ENCODE measurements around the gene ZNF773. TPM values are rescaled to one million over a fixed set of nuclear protein-coding genes. Genes with fewer than 3 reads are reported as not detected.
"Not testable (repeated sequence)": the region's sequence is repeated elsewhere in the genome, so short reads cannot be mapped to it uniquely, and the experiment has no call there.

Gene ZNF773
- 10 to 100 TPM in 1 of 4 donors, 1 to 10 TPM in 3; 1.9 to 14.5 (median 5.8) TPM for total RNA-seq

- peaks cover 0 to 51% (median 34%) of the 10 kb centered on the region in 3 donors for H3K9me3 ChIP-seq
- TF ChIP-seq POLR2A (IDR thresholded peaks at IDR 0.05), result peak in 3 of 4 donors; percentile 46 to 78 (median 62)
Observed at GRCh38 chr19:57499680-57500395, at the start of gene ZNF773. Gene ZNF773 (plus strand): TSS chr19:57499938. CDS start chr19:57500081, 143 bp downstream.

GRCh38 chr19:57452307-57452706 is 47.4 kb upstream of the ZNF773 start:
- Histone ChIP-seq H3K9me3 (peaks cover 0 to 75% (median 17%) of the 10 kb centered on the region in 3 donors), H3K36me3 (peaks cover 0 to 5% (median 0%) of the 10 kb centered on the region in 3 donors), H3K4me1 (no peaks in the 10 kb centered on the region), H3K27me3 (no peaks in the 10 kb centered on the region), H3K4me3 (no peak overlapping the region), H3K27ac (no peak overlapping the region)
- intact Hi-C loops (cut with DNase I), result no loop called here
- TF ChIP-seq CTCF (IDR thresholded peaks at IDR 0.05) (no peak), POLR2A (IDR thresholded peaks at IDR 0.05) (no peak)
- no peak for DNase-seq
- WGBS, 2 donors, result 87 to 96% methylated on average over 3 of the region's 3 CpGs

More at GRCh38 chr19:57499680-57500395, at the start of gene ZNF773:
- 2 to 5% methylated on average over 25 of the region's 69 CpGs for WGBS, 2 donors
- H3K27me3 ChIP-seq; intact Hi-C loops (cut with DNase I); H3K4me1 ChIP-seq: not testable (repeated sequence)
- Histone ChIP-seq H3K36me3 (peaks cover 0 to 37% (median 0%) of the 10 kb centered on the region in 3 donors), H3K4me3 (peak within 1 kb of the TSS; percentile 72 to 93 (median 86)), H3K27ac (peak within 1 kb of the TSS; percentile 89 to 93 (median 92))
- DNase-seq, result peak; percentile 54

GRCh38 chr19:57465680-57466381 is 33.9 kb upstream of the ZNF773 start:
- intact Hi-C loops (cut with DNase I), result no loop called here
- DNase-seq, result no peak
- H3K27ac ChIP-seq, result no peak overlapping the region

GRCh38 chr19:57466489-57466888 is 33.2 kb upstream of the ZNF773 start:
- Histone ChIP-seq H3K9me3 (peaks cover 0 to 96% (median 69%) of the 10 kb centered on the region in 3 donors), H3K36me3 (peaks cover 0 to 17% (median 0%) of the 10 kb centered on the region in 3 donors)
- 81 to 100% methylated on average over 3 to 4 of the region's 5 CpGs for WGBS, 2 donors

More at GRCh38 chr19:57465680-57466381, 33.9 kb upstream of the ZNF773 start:
- Histone ChIP-seq H3K4me3 (no peak overlapping the region), H3K9me3 (peaks cover 0 to 91% (median 62%) of the 10 kb centered on the region in 3 donors), H3K4me1 (no peaks in the 10 kb centered on the region), H3K36me3 (peaks cover 0 to 17% (median 0%) of the 10 kb centered on the region in 3 donors), H3K27me3 (no peaks in the 10 kb centered on the region)
- WGBS, 2 donors, result 83 to 92% methylated on average over 3 to 4 of the region's 5 CpGs
- TF ChIP-seq POLR2A (IDR thresholded peaks at IDR 0.05) (no peak), CTCF (IDR thresholded peaks at IDR 0.05) (peak in 3 of 6 experiments; percentile 10 to 53 (median 32))

GRCh38 chr19:57473646-57474045 is 26.1 kb upstream of the ZNF773 start:
- Histone ChIP-seq H3K4me1 (peaks cover 0 to 9% (median 5%) of the 10 kb centered on the region in 3 donors), H3K27ac (no peak overlapping the region), H3K9me3 (peaks cover 12 to 88% (median 81%) of the 10 kb centered on the region in 3 donors), H3K36me3 (peaks cover 14 to 46% (median 27%) of the 10 kb centered on the region in 3 donors), H3K4me3 (peak overlapping the region in 1 of 4 donors; percentile 24), H3K27me3 (no peaks in the 10 kb centered on the region)
- no peak for TF ChIP-seq POLR2A (IDR thresholded peaks at IDR 0.05)
- no peak for TF ChIP-seq CTCF (IDR thresholded peaks at IDR 0.05)
- WGBS, 2 donors, result 93 to 95% methylated on average over 3 to 4 of the region's 4 CpGs
- intact Hi-C loops (cut with DNase I), result no loop called here
- DNase-seq, result no peak

More at GRCh38 chr19:57466489-57466888, 33.2 kb upstream of the ZNF773 start:
- Histone ChIP-seq H3K27me3 (no peaks in the 10 kb centered on the region), H3K27ac (no peak overlapping the region), H3K4me1 (no peaks in the 10 kb centered on the region), H3K4me3 (no peak overlapping the region)
- DNase-seq, result no peak
- TF ChIP-seq POLR2A (IDR thresholded peaks at IDR 0.05) (no peak), CTCF (IDR thresholded peaks at IDR 0.05) (no peak)
- intact Hi-C loops (cut with DNase I), result no loop called here
